Astrocyte (in vitro differentiated cells and primary cell): Measurements from ENCODE around the gene OTOG.

Experiments used
- EZH2 ChIP-seq: IDR thresholded peaks from 2 replicates; pipeline ENCODE4 v1.6.1; 2012; ENCODE audit warnings: mild to moderate bottlenecking, low read length, inconsistent platforms; ENCODE audit not compliant: insufficient read depth
- TF ChIP-seq, protein P1 (sequence below): IDR thresholded peaks from 2 replicates; pipeline ENCODE4 v1.5.1; 2011; ENCODE audit warnings: low read depth, mild to moderate bottlenecking, inconsistent platforms, low read length, moderate library complexity; ENCODE audit not compliant: insufficient read depth

DNA sequence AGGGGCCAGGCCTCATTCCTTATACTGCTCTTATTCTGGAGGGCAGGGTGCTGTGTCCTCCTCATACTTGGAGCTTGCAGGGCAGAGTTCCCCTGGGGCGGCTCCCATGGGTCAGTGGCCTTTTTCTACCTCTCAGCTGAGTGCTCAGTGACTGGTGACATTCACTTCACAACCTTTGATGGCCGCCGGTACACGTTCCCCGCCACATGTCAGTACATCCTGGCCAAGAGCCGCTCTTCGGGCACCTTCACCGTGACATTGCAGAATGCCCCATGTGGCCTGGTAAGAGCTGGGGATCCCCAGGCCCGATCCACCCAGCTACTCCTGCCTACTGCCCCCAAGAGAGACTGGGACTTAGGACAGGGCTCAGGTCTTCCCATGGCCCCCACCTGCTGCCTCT lies 14.5 kb downstream of the OTOG start:
- TF ChIP-seq, protein P1, sequence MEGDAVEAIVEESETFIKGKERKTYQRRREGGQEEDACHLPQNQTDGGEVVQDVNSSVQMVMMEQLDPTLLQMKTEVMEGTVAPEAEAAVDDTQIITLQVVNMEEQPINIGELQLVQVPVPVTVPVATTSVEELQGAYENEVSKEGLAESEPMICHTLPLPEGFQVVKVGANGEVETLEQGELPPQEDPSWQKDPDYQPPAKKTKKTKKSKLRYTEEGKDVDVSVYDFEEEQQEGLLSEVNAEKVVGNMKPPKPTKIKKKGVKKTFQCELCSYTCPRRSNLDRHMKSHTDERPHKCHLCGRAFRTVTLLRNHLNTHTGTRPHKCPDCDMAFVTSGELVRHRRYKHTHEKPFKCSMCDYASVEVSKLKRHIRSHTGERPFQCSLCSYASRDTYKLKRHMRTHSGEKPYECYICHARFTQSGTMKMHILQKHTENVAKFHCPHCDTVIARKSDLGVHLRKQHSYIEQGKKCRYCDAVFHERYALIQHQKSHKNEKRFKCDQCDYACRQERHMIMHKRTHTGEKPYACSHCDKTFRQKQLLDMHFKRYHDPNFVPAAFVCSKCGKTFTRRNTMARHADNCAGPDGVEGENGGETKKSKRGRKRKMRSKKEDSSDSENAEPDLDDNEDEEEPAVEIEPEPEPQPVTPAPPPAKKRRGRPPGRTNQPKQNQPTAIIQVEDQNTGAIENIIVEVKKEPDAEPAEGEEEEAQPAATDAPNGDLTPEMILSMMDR: no peak
- no peak for TF ChIP-seq EZH2
